Muscle layer of duodenum (tissue), 2 donors: ENCODE data around the gene SCGB1C2.
"Not testable (repeated sequence)": the region's sequence is repeated elsewhere in the genome, so short reads cannot be mapped to it uniquely, and the experiment has no call there.

Experiments used
- H3K27ac ChIP-seq: one replicate; pipeline ENCODE4 v1.7.0; 2013; ENCODE audit warnings: mild to moderate bottlenecking, low read length
- H3K27me3 ChIP-seq: one replicate; pipeline ENCODE4 v1.7.0; 2013; ENCODE audit warnings: low read depth, mild to moderate bottlenecking, control low read depth, low read length
- H3K36me3 ChIP-seq, 2 donors: one replicate each; pipeline ENCODE4 v1.7.0; 2013; ENCODE audit warnings: low read length in 2 of 2, control low read depth in 1 of 2, mild to moderate bottlenecking in 1 of 2; ENCODE audit not compliant: insufficient read depth in 2 of 2, control insufficient read depth in 1 of 2
- H3K4me1 ChIP-seq, 2 donors: one replicate each; pipeline ENCODE4 v1.7.0; 2013; ENCODE audit warnings: low read length in 2 of 2, mild to moderate bottlenecking in 2 of 2, control low read depth in 1 of 2, moderate library complexity in 1 of 2; ENCODE audit not compliant: insufficient read depth in 2 of 2, control insufficient read depth in 1 of 2
- H3K4me3 ChIP-seq, 2 donors: one replicate each; pipeline ENCODE4 v1.7.0; 2013; ENCODE audit warnings: low read length in 2 of 2, low read depth in 1 of 2, mild to moderate bottlenecking in 1 of 2
- H3K9me3 ChIP-seq, 2 donors: one replicate each; pipeline ENCODE4 v1.7.0; 2013; ENCODE audit warnings: low read length in 2 of 2, control low read depth in 1 of 2, mild to moderate bottlenecking in 1 of 2; ENCODE audit not compliant: control insufficient read depth in 1 of 2
- donor health status: healthy.

The SCGB1C2 gene

DNA sequence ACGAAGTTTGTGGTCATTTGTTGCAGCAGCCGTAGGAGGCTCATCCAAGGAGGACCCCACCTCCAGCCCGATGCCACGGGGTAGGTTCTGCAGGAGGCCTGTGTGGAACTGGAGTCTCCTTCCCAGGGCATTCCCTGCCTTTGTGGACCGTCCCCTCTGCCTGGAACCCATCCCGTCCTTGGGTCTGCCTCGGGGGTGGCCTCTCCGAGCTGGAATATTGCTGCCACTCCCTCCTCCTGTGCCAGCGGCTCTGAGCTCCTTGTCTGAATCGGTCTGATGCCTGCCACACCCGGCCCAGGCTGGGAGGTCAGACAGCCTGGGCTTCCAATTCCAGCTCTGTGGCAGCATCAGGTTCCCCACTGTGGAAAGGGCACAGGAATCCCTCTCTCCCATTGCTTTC, 25.3 kb downstream of the SCGB1C2 start:
- no peak overlapping the region for H3K27ac ChIP-seq
- H3K9me3 ChIP-seq, result no peaks in the 10 kb centered on the region
- H3K27me3 ChIP-seq, result no peaks in the 10 kb centered on the region
- H3K4me1 ChIP-seq, result no peaks in the 10 kb centered on the region
- H3K4me3 ChIP-seq, result no peak overlapping the region
- peaks cover 0 to 4% of the 10 kb centered on the region in 2 donors for H3K36me3 ChIP-seq

DNA sequence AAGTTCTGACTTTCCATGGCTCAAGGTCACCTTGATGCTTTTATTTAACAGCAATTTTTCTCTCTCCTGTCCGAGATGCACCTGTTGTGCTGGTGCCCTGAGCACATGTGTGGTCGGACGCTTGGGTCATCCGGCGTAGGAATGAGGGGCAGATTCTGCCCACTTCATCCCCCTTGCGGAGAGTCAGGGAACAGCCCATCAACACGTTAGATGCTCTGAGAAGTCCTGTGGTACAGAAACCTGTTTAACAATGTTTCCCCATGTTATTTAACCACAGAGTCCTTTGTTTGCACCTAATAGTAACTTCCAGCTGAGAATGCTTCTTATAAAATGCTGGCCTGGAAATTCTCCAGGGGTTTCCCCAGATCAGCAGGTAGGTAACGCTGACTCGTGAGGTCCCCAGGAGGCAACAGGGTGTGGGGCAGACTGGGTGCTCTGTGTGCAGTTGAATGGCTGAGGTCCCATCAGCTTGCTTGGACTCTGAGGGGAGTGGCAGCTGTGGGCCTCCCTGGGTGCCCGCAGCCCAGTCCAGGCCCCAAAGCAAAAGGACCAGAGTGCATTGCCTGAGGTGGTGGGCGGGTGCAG, 26.2 kb downstream of the SCGB1C2 start:
- Histone ChIP-seq H3K4me3 (no peak overlapping the region), H3K9me3 (no peaks in the 10 kb centered on the region), H3K27me3 (no peaks in the 10 kb centered on the region), H3K27ac (no peak overlapping the region), H3K36me3 (peaks cover 0 to 4% of the 10 kb centered on the region in 2 donors), H3K4me1 (no peaks in the 10 kb centered on the region)

DNA sequence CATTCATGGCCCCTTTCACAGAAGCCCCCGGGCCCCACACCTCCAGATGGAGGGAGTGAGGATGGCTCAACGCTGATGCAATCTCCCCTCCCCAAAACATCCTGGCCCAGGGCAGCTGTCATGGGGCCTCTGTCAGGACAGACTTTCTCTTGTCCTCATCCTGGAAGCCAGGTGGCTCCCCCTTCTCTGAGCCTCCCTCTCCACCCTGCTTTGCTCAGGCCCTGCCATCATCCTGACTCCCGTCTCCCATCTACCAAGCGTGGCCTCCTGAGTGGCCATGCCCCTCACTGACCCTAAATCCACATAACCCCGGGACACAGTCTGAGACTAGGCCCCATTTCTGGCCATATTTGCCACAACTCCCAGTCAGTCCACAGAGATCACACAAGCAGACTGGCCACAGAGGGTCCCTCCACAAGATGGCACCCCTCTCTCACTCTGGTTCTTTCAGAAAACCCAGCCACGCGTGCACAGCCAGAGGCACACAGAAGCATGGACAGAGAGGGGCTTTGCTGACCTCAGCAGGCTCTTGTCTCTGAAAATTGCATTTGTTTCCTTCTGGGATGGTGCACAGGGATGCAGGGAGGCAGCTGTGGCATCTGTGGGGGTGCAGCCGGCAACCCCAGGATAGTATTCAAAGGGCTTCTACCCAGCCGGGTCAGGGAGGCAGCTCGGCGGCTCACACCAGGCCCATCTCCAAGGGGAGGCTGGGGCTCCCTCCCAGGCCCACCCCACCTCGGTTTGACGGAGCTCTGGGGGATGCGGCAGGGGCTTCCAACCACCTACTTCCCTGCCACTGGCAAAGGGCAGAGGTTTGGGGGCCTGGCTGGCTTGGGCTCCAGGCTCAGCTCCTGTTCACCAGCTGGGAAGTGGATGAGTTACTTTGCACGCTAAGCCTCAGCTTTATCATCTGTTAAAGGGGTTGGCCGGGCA, 27.2 kb downstream of the SCGB1C2 start:
- H3K27me3 ChIP-seq, result no peaks in the 10 kb centered on the region
- H3K4me1 ChIP-seq, result no peaks in the 10 kb centered on the region
- H3K27ac ChIP-seq, result no peak overlapping the region
- H3K4me3 ChIP-seq, result no peak overlapping the region
- H3K36me3 ChIP-seq, result peaks cover 0 to 4% of the 10 kb centered on the region in 2 donors
- no peaks in the 10 kb centered on the region for H3K9me3 ChIP-seq

DNA sequence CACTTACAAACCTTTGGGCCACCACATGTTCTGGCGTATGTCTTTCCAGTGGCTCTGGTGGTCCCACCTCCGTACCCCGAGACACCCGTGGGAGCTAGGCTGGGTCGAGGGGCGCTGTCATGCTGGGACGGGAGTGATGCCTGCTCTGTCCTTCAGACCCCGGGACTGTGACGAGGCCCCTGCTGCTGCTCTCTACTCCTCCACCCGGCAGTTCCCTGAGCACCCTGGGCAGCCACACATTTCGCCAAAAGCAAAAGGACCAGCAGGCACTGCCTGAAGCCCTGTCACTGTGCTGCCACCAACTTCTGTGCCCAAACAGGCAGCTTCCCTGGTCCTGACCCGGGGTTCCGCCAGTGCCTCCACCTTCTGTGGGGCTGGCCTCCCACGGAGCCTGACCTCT, 28.6 kb downstream of the SCGB1C2 start:
- H3K9me3 ChIP-seq, result no peaks in the 10 kb centered on the region
- no peak overlapping the region for H3K4me3 ChIP-seq
- no peaks in the 10 kb centered on the region for H3K4me1 ChIP-seq
- H3K36me3 ChIP-seq, result no peaks in the 10 kb centered on the region
- H3K27me3 ChIP-seq, result no peaks in the 10 kb centered on the region
- no peak overlapping the region for H3K27ac ChIP-seq

DNA sequence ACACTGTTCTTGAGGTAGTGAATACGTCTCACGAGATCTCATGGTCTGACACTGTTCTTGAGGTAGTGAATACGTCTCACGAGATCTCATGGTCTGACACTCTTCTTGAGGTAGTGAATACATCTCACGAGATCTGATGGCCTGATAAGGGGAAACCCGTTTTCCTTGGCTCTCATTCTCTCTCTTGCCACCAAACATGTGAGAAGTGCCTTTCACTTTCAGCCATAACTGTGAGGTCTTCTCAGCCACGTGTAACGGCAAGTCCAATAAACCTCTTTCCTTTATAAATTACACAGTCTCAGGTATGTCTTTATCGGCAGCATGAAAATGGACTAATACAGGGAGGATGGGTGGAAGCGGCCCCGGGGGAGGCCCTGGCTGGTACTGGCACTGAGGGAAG, 31.2 kb downstream of the SCGB1C2 start:
- H3K4me1 ChIP-seq, H3K9me3 ChIP-seq, H3K27me3 ChIP-seq, H3K27ac ChIP-seq, H3K4me3 ChIP-seq, H3K36me3 ChIP-seq: not testable (repeated sequence)

DNA sequence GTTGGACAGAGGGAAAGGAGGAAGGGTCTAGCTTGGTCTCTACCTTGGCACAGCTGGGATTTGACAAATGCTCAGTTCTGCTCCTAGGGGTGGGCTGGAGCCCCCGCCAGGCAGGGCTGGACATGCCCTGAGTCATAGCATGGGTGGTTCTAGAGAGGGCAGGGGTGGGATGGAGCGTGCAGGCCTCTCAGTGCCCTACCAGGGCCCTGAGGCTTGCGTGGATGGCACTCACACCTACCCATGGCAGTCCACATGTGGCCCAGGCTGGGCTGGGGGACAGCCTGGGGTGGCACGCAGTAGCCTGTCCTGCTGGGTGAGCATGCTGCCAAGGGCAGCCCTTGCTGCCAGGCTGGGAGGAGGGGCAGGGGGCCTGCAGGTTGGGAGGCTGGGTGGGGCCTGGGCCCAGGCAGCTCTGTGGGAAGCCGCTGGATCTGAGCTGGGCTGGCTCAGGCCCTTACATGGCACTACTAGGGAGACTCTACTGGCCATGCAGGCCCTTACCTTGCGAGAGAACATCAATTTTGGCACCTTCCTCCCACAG, 32.8 kb downstream of the SCGB1C2 start:
- Histone ChIP-seq H3K36me3 (no peaks in the 10 kb centered on the region), H3K27ac (no peak overlapping the region), H3K9me3 (no peaks in the 10 kb centered on the region), H3K4me1 (no peaks in the 10 kb centered on the region), H3K4me3 (no peak overlapping the region), H3K27me3 (no peaks in the 10 kb centered on the region)

DNA sequence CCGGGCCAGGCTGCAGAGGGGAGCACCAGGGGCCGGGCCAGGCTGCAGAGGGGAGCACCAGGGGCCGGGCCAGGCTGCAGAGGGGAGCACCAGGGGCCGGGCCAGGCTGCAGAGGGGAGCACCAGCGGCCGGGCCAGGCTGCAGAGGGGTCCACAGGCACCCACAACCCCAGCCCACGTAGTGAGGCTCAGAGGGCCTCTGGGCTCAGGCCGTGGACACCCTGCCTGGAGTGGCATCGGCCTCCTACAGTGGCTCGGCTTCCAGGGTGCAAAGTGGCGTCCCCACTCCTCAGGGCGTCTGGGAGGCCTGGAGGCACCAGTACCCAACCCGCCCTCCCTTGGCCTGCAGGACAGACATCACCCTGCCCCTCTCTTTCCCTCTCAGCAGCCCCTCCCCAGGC, 34.5 kb downstream of the SCGB1C2 start:
- Histone ChIP-seq H3K36me3 (no peaks in the 10 kb centered on the region), H3K27ac (no peak overlapping the region), H3K4me3 (no peak overlapping the region), H3K4me1 (no peaks in the 10 kb centered on the region), H3K9me3 (no peaks in the 10 kb centered on the region), H3K27me3 (no peaks in the 10 kb centered on the region)

DNA sequence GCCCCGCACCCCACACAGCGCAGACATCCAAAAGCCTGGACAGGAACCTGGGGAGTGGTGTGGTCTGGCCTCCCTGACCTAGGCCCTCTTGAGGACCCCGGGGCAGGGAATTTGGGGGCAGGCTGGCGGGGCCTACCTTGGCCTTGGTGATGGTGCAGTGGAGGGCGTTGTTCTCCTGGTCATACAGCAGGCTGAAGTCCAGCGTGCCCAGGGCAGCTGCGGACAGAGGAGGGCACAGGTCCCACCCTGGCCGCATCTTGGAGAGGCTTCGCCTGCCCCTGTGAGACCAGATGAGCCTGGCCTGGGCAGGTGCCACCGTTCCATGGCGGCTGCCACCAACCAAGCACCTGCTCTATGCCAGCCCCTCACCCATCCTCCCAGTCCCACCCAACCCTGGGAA, 35.0 kb downstream of the SCGB1C2 start:
- no peaks in the 10 kb centered on the region for H3K36me3 ChIP-seq
- H3K4me1 ChIP-seq, result no peaks in the 10 kb centered on the region
- no peaks in the 10 kb centered on the region for H3K27me3 ChIP-seq
- H3K9me3 ChIP-seq, result no peaks in the 10 kb centered on the region
- H3K4me3 ChIP-seq, result no peak overlapping the region
- H3K27ac ChIP-seq, result no peak overlapping the region

DNA sequence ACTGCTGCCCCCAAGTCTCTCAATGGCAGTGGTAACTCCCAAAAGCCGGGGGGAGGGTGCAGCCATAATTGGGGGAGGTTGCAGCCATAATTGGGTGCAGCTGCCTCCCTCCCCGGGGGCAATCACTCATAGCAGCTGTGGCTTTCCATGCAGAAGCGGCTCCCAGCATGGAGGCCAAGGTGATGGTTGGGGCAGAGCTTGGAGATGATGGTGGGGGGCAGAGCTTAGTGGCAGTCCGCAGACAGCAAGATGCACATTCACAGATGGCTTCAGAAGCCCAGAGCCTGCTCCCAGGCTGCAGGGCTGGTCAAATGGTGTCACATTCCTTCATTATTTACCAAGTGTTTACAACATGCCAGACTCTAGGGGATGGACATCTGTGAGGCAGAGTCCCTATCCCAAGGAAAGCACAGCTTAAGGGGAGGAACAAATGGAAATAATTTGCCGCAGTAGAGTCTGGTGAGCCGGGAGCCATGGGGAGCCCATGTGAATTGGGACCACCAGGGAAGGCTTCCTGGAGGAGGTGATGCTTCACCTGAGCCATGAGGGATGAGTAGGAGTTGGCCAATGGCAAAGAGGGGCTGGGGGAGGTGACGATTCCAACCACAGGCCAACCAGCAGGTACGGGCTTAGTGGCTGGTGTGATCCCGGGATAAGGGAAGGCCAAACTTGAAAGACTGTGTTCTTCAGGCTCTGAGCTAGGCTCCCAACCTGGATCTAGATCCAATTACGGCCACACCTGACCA, 36.0 kb downstream of the SCGB1C2 start:
- no peaks in the 10 kb centered on the region for H3K27me3 ChIP-seq
- no peaks in the 10 kb centered on the region for H3K4me1 ChIP-seq
- H3K9me3 ChIP-seq, result no peaks in the 10 kb centered on the region
- no peak overlapping the region for H3K27ac ChIP-seq
- no peak overlapping the region for H3K4me3 ChIP-seq
- H3K36me3 ChIP-seq, result no peaks in the 10 kb centered on the region

DNA sequence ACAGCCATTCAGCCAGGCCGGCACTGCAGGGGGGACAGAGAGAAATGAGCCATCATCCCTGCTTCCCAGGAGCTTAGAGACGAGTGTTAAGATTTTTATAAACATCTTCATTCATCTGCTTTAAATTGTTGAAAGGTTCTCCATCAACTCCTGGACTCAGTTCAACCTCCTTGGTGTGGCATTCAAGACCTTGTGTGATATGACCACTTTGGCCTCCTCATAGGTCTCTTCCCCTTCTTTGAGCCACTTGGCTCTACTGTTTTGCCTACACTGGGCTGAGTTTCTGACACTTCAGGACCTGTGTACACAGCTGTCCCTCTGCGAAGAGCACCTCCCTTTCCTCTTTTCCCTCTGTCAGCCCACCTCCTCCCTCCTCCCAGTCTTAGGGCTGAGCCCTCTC, 39.8 kb downstream of the SCGB1C2 start:
- H3K27ac ChIP-seq, result no peak overlapping the region
- no peaks in the 10 kb centered on the region for H3K36me3 ChIP-seq

DNA sequence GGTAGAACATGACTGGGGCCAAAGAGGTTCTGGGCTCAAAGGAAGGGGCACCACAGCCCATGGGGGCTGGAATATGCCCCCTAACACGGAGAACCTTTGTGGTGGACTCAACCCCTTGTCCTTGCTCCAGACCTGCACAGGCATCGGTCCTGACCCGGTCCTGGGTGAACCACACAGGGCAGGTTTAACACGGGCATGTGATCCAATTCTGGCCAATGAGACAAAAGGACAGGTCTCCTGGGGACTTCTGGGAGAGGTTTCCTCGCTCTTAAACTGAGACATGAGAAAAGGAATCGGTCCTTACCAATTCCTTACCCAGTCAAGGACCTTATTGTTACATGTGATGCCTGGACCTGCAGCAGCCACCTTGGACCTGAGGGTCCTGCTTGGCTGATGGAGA, 40.4 kb downstream of the SCGB1C2 start:
- Histone ChIP-seq H3K4me3 (no peak overlapping the region), H3K4me1 (peaks cover 0 to 9% of the 10 kb centered on the region in 2 donors), H3K27me3 (peaks cover 10% of the 10 kb centered on the region), H3K9me3 (no peaks in the 10 kb centered on the region), H3K27ac (no peak overlapping the region), H3K36me3 (no peaks in the 10 kb centered on the region)

More for the DNA sequence above, 39.8 kb downstream of the SCGB1C2 start:
- peaks cover 5% of the 10 kb centered on the region for H3K27me3 ChIP-seq
- H3K4me1 ChIP-seq, result peaks cover 0 to 9% of the 10 kb centered on the region in 2 donors
- H3K4me3 ChIP-seq, result no peak overlapping the region
- H3K9me3 ChIP-seq, result no peaks in the 10 kb centered on the region
